ENCODE measurements around the gene CMTM4. TPM values are rescaled to one million over a fixed set of nuclear protein-coding genes. Genes with fewer than 3 reads are reported as not detected.

CMTM4 gene
- total RNA-seq, 1 donor from 2014 or later: 82.3 TPM

DNA sequence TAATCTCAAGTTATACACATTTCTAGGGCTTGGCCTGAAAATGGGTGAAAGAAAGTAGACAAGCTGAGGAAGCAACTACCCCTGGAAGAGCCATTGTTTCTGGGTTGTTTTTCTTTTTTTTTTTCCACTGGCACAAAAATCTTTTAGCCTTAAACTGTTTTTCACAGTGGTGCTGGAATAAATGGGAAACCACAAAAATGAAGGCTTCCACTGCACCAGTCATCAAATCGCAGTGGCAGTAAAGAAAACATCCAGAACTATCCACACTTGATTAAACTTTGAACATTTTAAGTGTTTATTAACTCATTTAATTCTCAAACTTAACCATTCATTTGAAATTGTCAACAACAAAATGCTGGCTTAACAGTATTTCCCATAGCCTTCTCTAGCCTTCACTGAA, 14.3 kb downstream of the CMTM4 start:
- Mint-ChIP-seq H3K4me1 (ENCODE audit: low read depth) (no peaks in the 10 kb centered on the region), H3K9me3 (ENCODE audit: low read depth) (no peaks in the 10 kb centered on the region), H3K27ac (no peak overlapping the region), H3K27me3 (no peaks in the 10 kb centered on the region), H3K4me3 (ENCODE audit: low read depth) (no peak overlapping the region), H3K36me3 (ENCODE audit: insufficient read depth) (peaks cover 6% of the 10 kb centered on the region)
- TF ChIP-seq, protein P1, sequence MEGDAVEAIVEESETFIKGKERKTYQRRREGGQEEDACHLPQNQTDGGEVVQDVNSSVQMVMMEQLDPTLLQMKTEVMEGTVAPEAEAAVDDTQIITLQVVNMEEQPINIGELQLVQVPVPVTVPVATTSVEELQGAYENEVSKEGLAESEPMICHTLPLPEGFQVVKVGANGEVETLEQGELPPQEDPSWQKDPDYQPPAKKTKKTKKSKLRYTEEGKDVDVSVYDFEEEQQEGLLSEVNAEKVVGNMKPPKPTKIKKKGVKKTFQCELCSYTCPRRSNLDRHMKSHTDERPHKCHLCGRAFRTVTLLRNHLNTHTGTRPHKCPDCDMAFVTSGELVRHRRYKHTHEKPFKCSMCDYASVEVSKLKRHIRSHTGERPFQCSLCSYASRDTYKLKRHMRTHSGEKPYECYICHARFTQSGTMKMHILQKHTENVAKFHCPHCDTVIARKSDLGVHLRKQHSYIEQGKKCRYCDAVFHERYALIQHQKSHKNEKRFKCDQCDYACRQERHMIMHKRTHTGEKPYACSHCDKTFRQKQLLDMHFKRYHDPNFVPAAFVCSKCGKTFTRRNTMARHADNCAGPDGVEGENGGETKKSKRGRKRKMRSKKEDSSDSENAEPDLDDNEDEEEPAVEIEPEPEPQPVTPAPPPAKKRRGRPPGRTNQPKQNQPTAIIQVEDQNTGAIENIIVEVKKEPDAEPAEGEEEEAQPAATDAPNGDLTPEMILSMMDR (IDR thresholded peaks at IDR 0.05; ENCODE audit: unreplicated experiment): no peak
- DNase-seq (ENCODE audit: low spot score, unreplicated experiment): no peak

DNA sequence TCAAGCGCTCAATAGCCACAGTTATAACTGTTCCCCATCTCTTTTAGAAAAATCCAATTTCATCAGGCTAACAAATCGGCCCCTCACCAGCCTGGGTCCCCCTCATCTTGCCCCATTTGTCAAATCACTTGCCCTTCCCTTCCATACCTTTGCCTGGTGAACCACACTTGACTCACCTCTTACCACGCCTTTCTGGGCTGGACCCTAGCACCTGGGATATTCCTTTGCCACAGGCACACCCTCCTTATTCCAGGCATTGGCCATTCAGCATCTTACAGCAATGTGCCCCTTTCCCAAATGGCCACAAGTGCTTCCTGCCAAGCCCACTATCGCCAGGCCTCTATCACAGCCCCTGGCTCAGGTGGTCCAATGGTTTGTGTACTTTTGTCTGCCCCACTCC, 14.9 kb downstream of the CMTM4 start:
- H3K36me3 Mint-ChIP-seq (ENCODE audit: insufficient read depth): peaks cover 6% of the 10 kb centered on the region
- H3K27me3 Mint-ChIP-seq: no peaks in the 10 kb centered on the region
- TF ChIP-seq, protein P1 (IDR thresholded peaks at IDR 0.05; ENCODE audit: unreplicated experiment): no peak
- H3K9me3 Mint-ChIP-seq (ENCODE audit: low read depth): no peaks in the 10 kb centered on the region
- no peak overlapping the region for H3K4me3 Mint-ChIP-seq (ENCODE audit: low read depth)
- no peak for DNase-seq (ENCODE audit: low spot score, unreplicated experiment)
- H3K4me1 Mint-ChIP-seq (ENCODE audit: low read depth): no peaks in the 10 kb centered on the region
- no peak overlapping the region for H3K27ac Mint-ChIP-seq

DNA sequence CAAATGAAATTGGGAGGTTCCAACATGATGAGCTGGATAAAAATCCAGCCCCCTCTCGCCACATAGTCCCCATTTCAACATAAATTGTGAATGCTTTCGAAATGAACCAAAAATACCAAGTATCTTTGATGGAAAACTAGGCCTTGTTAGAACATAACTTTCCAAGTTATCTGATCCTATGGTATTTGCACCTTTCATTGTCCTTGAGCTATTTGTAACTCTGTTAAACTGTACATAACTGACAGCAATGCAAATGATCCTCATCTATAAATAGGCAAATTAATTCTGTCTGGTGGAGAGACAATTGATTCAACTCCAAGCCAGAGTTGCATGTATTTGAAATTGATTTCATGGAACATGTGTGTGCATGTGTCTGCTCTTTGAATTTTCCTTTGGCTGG, 18.2 kb downstream of the CMTM4 start:
- DNase-seq (ENCODE audit: low spot score, unreplicated experiment): no peak
- H3K27ac Mint-ChIP-seq: no peak overlapping the region
- peaks cover 1% of the 10 kb centered on the region for H3K4me1 Mint-ChIP-seq (ENCODE audit: low read depth)
- no peaks in the 10 kb centered on the region for H3K9me3 Mint-ChIP-seq (ENCODE audit: low read depth)
- no peak overlapping the region for H3K4me3 Mint-ChIP-seq (ENCODE audit: low read depth)
- TF ChIP-seq, protein P1 (IDR thresholded peaks at IDR 0.05; ENCODE audit: unreplicated experiment): no peak
- H3K27me3 Mint-ChIP-seq: no peaks in the 10 kb centered on the region
- H3K36me3 Mint-ChIP-seq (ENCODE audit: insufficient read depth): peaks cover 6% of the 10 kb centered on the region

DNA sequence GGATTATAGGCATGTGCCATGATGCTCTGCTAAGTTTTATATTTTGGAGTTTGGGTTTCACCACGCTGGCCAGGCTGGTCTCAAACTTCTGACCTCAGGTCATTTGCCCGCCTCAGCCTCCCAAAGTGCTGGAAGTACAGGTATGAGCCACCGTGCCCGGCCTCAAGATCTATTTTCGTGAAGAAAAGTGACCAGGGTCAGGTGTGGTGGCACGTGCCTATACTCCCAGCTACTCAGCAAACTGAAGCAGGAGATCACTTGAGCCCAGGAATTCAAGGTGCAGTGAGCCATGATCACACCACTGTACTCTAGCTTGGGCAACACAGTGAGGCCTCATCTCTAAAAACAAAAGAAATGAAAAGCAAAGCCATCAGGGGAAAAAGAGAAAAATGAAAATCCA, 18.7 kb downstream of the CMTM4 start:
- DNase-seq (ENCODE audit: low spot score, unreplicated experiment): no peak
- H3K4me1 Mint-ChIP-seq (ENCODE audit: low read depth): peaks cover 1% of the 10 kb centered on the region
- TF ChIP-seq, protein P1 (IDR thresholded peaks at IDR 0.05; ENCODE audit: unreplicated experiment): no peak
- H3K36me3 Mint-ChIP-seq (ENCODE audit: insufficient read depth): peaks cover 6% of the 10 kb centered on the region
- H3K27me3 Mint-ChIP-seq: no peaks in the 10 kb centered on the region
- no peak overlapping the region for H3K4me3 Mint-ChIP-seq (ENCODE audit: low read depth)
- H3K9me3 Mint-ChIP-seq (ENCODE audit: low read depth): no peaks in the 10 kb centered on the region
- H3K27ac Mint-ChIP-seq: no peak overlapping the region

DNA sequence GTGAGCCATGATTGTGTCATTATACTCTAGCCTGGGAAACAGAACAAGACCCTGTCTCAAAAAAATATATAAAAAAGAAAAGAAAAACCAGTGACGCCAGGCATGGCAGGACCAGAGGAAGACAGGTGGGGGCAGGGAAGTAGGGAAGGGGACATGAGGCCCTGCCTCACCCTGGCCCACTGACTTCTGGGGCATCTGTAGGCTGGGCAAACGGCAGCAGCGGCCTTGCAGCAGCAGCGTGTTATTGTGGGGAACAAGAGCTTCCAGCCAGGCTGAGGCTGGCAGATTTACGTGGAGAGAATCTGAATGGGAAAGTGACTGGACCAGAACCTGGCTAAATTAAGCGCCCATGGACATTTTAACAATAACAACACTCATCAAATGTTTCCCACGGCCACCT, 19.4 kb downstream of the CMTM4 start:
- Mint-ChIP-seq H3K27me3 (no peaks in the 10 kb centered on the region), H3K27ac (no peak overlapping the region), H3K4me3 (ENCODE audit: low read depth) (no peak overlapping the region), H3K36me3 (ENCODE audit: insufficient read depth) (peaks cover 6% of the 10 kb centered on the region), H3K4me1 (ENCODE audit: low read depth) (peaks cover 1% of the 10 kb centered on the region), H3K9me3 (ENCODE audit: low read depth) (no peaks in the 10 kb centered on the region)
- TF ChIP-seq, protein P1 (IDR thresholded peaks at IDR 0.05; ENCODE audit: unreplicated experiment): no peak
- no peak for DNase-seq (ENCODE audit: low spot score, unreplicated experiment)

Measured in progenitor cell of endocrine pancreas (in vitro differentiated cells).